Testis (tissue), 3 donors: ENCODE measurements around the gene CRNKL1. TPM values are rescaled to one million over a fixed set of nuclear protein-coding genes. Genes with fewer than 3 reads are reported as not detected.
A peak's percentile ranks its signal among the peaks of the same experiment; 100 is the strongest.

Experiments
- DNase-seq: peaks from one replicate; pipeline ENCODE4 v3.0.0-alpha.2; 2019
- H3K27ac ChIP-seq, 2 donors: fragments of 200-600 bp; sonication (generic); one replicate each; pipeline ENCODE4 v1.5.1; 2019
- H3K27me3 ChIP-seq: fragments of 200-600 bp; sonication (generic); one replicate; pipeline ENCODE4 v1.5.1; 2019
- H3K36me3 ChIP-seq: fragments of 200-600 bp; sonication (generic); one replicate; pipeline ENCODE4 v1.5.1; 2017; ENCODE audit warnings: low read depth; ENCODE audit errors: missing control alignments
- H3K4me1 ChIP-seq: fragments of 200-600 bp; sonication (generic); one replicate; pipeline ENCODE4 v1.5.1; 2019
- H3K4me3 ChIP-seq, 2 donors: fragments of 200-600 bp; sonication (generic); one replicate each; pipeline ENCODE4 v1.5.1; 2017 to 2019
- H3K9me3 ChIP-seq: fragments of 200-600 bp; sonication (generic); one replicate; pipeline ENCODE4 v1.5.1; 2017
- POLR2A ChIP-seq: fragments of 450-650 bp; IDR thresholded peaks from one replicate; pipeline ENCODE4 v1.6.1; 2017; ENCODE audit warnings: antibody characterized with exemption, mild to moderate bottlenecking, moderate library complexity
- WGBS, 2 donors: methylation state at CpG; one replicate each; pipeline ENCODE4 v1.1.5; 2018; 5-methylcytosine and 5-hydroxymethylcytosine counted together
- intact Hi-C: fragments of 100-400 bp; cut with DNase I; formaldehyde crosslinking; loops from one replicate; pipeline ENCODE4 v1.15.1; 2023; ENCODE audit warnings: low total_unique reads
- polyA plus RNA-seq: library from polyadenylated mRNA; stranded (reverse); fragments of 350-450 nt; fragmentation: Illumina TruSeq; extraction: RNeasy Lipid Tissue Mini Kit (QIAGEN cat#74804); gene quantifications from one replicate; pipeline ENCODE4 v1.2.3, GENCODE V29; 2014; ENCODE audit warnings: low read depth, low replicate concordance; ENCODE audit not compliant: insufficient read depth
- total RNA-seq, 2 donors: library from RNA; depleted of rRNA; stranded (reverse); fragments of >200 nt; gene quantifications; one replicate each; pipeline ENCODE4 v1.2.3, GENCODE V29; 2016
- TF ChIP-seq, protein P1 (sequence below), 3 experiments: fragments of 450-650 bp in 2 of 3; fragments of 200-600 bp in 1 of 3; sonication (generic) in 1 of 3; IDR thresholded peaks; one replicate each; pipeline ENCODE4 v1.5.1; 2016 to 2019; ENCODE audit warnings: antibody characterized with exemption in 3 of 3, mild to moderate bottlenecking in 2 of 3, moderate library complexity in 1 of 3

Gene CRNKL1
- total and polyA plus RNA-seq, 3 donors from 2014 or later, result 22.1 to 26.9 (median 26.3) TPM

DNA sequence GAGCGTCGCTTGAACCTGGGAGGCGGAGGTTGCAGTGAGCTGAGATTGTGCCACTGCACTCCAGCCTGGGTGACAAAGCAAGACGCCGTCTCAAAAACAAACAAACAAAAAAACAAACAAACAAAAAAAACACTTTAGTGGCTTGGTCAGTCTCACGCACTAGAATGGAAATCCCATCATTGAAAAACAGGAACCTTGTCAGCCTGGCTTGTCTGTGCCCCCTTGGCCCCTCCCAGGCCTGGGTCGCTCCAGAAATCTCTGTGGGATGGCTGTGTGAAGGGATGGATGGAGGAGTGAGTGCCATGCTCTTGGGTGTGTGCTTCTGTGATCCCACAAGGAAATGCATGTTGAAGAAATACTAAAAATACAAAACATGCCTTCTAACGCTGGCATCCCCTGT lies 56.0 kb downstream of the CRNKL1 start:
- no peak overlapping the region for H3K4me3 ChIP-seq
- no peaks in the 10 kb centered on the region for H3K36me3 ChIP-seq
- peaks cover 33% of the 10 kb centered on the region for H3K4me1 ChIP-seq

DNA sequence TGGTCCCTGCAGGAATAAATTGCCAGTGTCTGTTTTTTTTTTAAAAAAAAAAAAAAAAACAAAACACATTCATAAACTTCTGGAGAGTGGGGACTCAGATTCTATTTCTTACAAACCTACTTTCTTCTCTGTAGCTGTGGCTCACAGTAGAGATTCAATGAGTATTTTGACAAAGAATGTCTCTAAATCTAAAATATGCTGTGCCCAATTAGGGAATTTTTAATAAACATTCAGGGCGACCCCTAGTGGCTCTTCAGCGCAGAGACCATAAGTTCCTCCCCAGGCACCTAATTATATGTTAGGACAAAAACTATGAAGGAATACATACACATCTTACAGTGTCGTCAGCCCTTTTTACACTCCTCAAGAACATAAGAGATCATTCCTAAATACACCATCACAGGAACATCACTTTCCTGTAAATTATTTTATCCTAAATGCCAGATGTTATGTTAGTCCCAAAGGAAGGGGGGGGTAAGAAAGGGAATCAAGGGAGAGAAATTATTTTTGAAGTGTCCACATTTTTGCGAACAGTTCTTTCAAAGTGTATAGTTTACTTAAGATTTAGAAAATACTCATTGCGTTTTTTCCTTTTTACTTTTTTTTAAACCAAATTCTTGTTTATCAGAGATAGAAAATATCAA lies 56.9 kb downstream of the CRNKL1 start:
- peaks cover 33% of the 10 kb centered on the region for H3K4me1 ChIP-seq
- no peaks in the 10 kb centered on the region for H3K27me3 ChIP-seq
- no peaks in the 10 kb centered on the region for H3K36me3 ChIP-seq
- intact Hi-C loops, result loop anchor here (10.0 kb wide), 1 partner anchor 211 kb away; no protein-coding TSS in a partner anchor
- no peak overlapping the region for H3K4me3 ChIP-seq
- DNase-seq, result peak; percentile 56
- H3K27ac ChIP-seq, result no peak overlapping the region
- no peaks in the 10 kb centered on the region for H3K9me3 ChIP-seq
- WGBS, 2 donors, result 49% methylated on average over 5 of the region's 5 CpGs
- TF ChIP-seq, protein P1, sequence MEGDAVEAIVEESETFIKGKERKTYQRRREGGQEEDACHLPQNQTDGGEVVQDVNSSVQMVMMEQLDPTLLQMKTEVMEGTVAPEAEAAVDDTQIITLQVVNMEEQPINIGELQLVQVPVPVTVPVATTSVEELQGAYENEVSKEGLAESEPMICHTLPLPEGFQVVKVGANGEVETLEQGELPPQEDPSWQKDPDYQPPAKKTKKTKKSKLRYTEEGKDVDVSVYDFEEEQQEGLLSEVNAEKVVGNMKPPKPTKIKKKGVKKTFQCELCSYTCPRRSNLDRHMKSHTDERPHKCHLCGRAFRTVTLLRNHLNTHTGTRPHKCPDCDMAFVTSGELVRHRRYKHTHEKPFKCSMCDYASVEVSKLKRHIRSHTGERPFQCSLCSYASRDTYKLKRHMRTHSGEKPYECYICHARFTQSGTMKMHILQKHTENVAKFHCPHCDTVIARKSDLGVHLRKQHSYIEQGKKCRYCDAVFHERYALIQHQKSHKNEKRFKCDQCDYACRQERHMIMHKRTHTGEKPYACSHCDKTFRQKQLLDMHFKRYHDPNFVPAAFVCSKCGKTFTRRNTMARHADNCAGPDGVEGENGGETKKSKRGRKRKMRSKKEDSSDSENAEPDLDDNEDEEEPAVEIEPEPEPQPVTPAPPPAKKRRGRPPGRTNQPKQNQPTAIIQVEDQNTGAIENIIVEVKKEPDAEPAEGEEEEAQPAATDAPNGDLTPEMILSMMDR (IDR thresholded peaks at IDR 0.05), result peak; percentile 79 to 85 (median 83)
- TF ChIP-seq POLR2A, result no peak

More for the DNA sequence above, 56.0 kb downstream of the CRNKL1 start:
- TF ChIP-seq POLR2A, result no peak
- TF ChIP-seq, protein P1 (IDR thresholded peaks at IDR 0.05), result no peak
- no peaks in the 10 kb centered on the region for H3K27me3 ChIP-seq
- DNase-seq, result no peak
- WGBS, 2 donors, result 84% methylated on average over 7 to 8 of the region's 8 CpGs
- intact Hi-C loops, result loop anchor here (10.0 kb wide), 1 partner anchor 211 kb away; no protein-coding TSS in a partner anchor
- no peaks in the 10 kb centered on the region for H3K9me3 ChIP-seq
- H3K27ac ChIP-seq, result no peak overlapping the region

DNA sequence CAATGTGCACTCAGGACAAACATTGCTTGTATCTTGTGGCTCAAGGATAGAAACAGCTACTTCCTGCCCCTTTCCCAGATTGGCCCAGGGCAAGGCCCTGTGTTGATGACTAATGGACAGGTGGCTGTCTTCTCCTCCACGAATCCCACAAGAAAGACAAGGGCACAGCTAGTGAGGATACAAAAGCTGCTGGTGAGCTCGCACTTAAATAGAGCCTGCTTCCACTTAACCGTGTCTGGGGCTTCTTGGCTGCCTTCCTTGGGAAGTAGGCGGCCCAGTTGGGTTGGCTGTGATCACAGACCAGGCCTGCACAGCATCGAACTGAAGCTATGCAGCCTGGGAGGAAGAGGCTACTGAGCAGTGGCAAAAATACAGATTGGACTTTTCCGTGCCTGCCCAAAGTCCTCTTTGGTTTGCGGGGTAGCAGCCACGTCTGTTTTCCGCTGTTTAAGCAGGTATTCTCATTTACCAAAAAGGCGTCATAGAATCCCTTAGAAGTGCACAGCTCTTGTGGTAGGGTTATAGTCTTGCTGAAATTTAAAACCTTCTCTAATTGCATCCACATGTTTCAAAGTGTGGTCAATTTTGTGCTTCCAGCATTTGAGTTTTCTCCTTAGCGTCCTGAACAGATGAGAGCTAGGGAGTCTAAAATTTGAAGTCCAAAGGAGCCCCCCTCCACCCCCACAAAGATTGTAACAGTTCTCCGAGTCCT lies 58.2 kb downstream of the CRNKL1 start:
- Histone ChIP-seq H3K27ac (peak overlapping the region; percentile 64 to 85), H3K4me3 (no peak overlapping the region), H3K9me3 (no peaks in the 10 kb centered on the region), H3K36me3 (no peaks in the 10 kb centered on the region), H3K27me3 (no peaks in the 10 kb centered on the region), H3K4me1 (peaks cover 28% of the 10 kb centered on the region)
- WGBS, 2 donors, result 49 to 56% methylated on average over 10 to 12 of the region's 12 CpGs
- DNase-seq, result no peak
- intact Hi-C loops, result loop anchor here (10.0 kb wide), 1 partner anchor 209 kb away; no protein-coding TSS in a partner anchor
- no peak for TF ChIP-seq POLR2A
- TF ChIP-seq, protein P1 (IDR thresholded peaks at IDR 0.05), result no peak

DNA sequence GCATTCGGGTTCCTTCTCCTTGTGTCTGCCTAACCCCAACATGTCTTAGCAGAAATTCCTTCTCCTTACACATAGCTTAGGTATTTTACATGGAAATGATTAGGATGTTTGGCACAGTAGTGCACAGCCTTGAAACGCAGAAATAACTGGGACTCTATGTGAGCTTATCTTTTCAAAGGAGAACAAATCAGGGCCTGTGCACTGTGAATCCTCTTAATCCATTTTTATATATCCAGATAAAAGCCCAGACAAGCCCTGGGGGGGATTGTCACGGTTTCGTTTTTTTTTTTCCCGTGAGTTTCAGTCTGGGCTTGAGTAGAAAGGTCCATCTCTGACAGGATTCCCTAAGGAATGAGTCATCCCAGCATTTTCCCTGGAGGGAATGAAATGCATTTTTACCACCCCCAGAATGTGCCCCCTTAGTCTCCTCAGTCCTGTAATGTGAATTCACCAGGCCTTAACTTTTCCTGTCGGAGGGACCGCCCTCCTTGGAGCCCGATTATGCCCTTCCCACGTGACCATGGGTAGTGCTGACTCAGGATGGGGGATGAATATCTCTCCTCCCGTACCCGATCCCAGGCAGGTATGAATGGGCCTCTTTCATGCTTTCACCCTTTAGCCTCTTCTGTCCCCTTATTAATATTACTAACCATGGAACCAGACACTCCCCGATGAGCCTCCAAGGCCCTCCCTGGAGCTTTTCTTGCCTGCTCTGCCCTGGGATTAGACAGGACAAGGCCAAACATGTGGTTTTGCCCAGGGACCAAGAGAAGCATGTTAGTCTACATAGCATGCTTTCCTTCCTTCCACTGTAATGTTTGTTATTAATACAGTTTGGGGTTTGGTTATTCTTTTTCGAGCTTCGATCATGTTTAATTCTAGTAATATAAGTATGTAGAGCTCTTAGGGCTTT lies 59.0 kb downstream of the CRNKL1 start:
- 30 to 31% methylated on average over 14 of the region's 14 CpGs for WGBS, 2 donors
- Histone ChIP-seq H3K9me3 (no peaks in the 10 kb centered on the region), H3K4me1 (peaks cover 28% of the 10 kb centered on the region), H3K27me3 (no peaks in the 10 kb centered on the region), H3K36me3 (no peaks in the 10 kb centered on the region), H3K27ac (peak overlapping the region; percentile 64 to 85), H3K4me3 (no peak overlapping the region)
- TF ChIP-seq, protein P1 (IDR thresholded peaks at IDR 0.05), result no peak
- DNase-seq, result peak; percentile 66
- intact Hi-C loops, result loop anchor here (10.0 kb wide), 1 partner anchor 208 kb away; no protein-coding TSS in a partner anchor
